PC-9 (cell line): ENCODE data around the gene ADCY2. TPM values are rescaled to one million over a fixed set of nuclear protein-coding genes. Genes with fewer than 3 reads are reported as not detected.

Source experiments
- BruUV-seq: library from RNA; stranded (reverse); fragments of 400-500 nt; replicated peaks from 2 replicates; lab custom pipeline; 2021; lab: Mats Ljungman, UMichigan
- CTCF ChIA-PET: fragments of 300-600 bp; sonication (Branson Sonifier 250); formaldehyde crosslinking; loops from one replicate; lab custom pipeline; 2022; ENCODE audit warnings: antibody characterized with exemption; lab: Charles Lee
- POLR2A ChIA-PET: fragments of 300-600 bp; sonication (Branson Sonifier 250); formaldehyde crosslinking; loops from one replicate; lab custom pipeline; 2022; ENCODE audit warnings: antibody characterized with exemption; ENCODE audit not compliant: unreplicated experiment; lab: Charles Lee
- DNase-seq, 2 experiments: peaks; one replicate each; pipeline versions ENCODE4 v3.0.0 to v3.0.0-alpha.2; 2015 to 2022; ENCODE audit warnings: mixed read lengths in 1 of 2
- H2AFZ ChIP-seq: fragments of 200-600 bp; sonication (generic); 2 replicates; pipeline ENCODE4 v1.8.1; 2017; ENCODE audit warnings: antibody characterized with exemption
- H3F3A ChIP-seq: fragments of 200-600 bp; sonication (generic); 2 replicates; pipeline ENCODE4 v1.8.1; 2017; ENCODE audit warnings: antibody characterized with exemption, mild to moderate bottlenecking, low read depth; ENCODE audit not compliant: insufficient read depth
- H3K27ac ChIP-seq: fragments of 200-600 bp; sonication (generic); 2 replicates; pipeline ENCODE4 v1.6.1; 2016; ENCODE audit warnings: mixed run types
- H3K27me3 ChIP-seq: fragments of 200-600 bp; sonication (generic); 2 replicates; pipeline ENCODE4 v1.6.1; 2016; ENCODE audit warnings: low read depth, mixed run types; ENCODE audit not compliant: insufficient read depth
- H3K36me3 ChIP-seq: fragments of 200-600 bp; sonication (generic); 2 replicates; pipeline ENCODE4 v1.6.1; 2016; ENCODE audit warnings: low read depth, mixed run types
- H3K4me1 ChIP-seq: fragments of 200-600 bp; sonication (generic); replicated peaks from 2 replicates; pipeline ENCODE4 v1.6.1; 2016; ENCODE audit warnings: mixed run types; ENCODE audit not compliant: insufficient read depth
- H3K4me2 ChIP-seq: fragments of 200-600 bp; sonication (generic); 2 replicates; pipeline ENCODE4 v1.6.1; 2017; ENCODE audit warnings: mixed run types
- H3K4me3 ChIP-seq: fragments of 200-600 bp; sonication (generic); 2 replicates; pipeline ENCODE4 v1.6.1; 2016; ENCODE audit warnings: mixed run types
- H3K79me2 ChIP-seq: fragments of 200-600 bp; sonication (generic); 2 replicates; pipeline ENCODE4 v1.6.1; 2017; ENCODE audit warnings: low read depth, mixed run types
- H3K9me2 ChIP-seq: fragments of 200-600 bp; sonication (generic); 2 replicates; pipeline ENCODE4 v1.8.1; 2017; ENCODE audit warnings: mild to moderate bottlenecking; ENCODE audit not compliant: insufficient read depth
- H3K9me3 ChIP-seq: fragments of 200-600 bp; sonication (generic); 2 replicates; pipeline ENCODE4 v1.8.1; 2016; ENCODE audit warnings: low read depth; ENCODE audit not compliant: insufficient read depth
- H4K20me1 ChIP-seq: fragments of 200-600 bp; sonication (generic); 2 replicates; pipeline ENCODE4 v1.8.1; 2017; ENCODE audit not compliant: insufficient read depth
- CTCF ChIP-seq: fragments of 200-600 bp; sonication (generic); conservative IDR thresholded peaks from 2 replicates; pipeline ENCODE4 v1.6.1; 2017; ENCODE audit warnings: mixed run types, antibody characterized with exemption, mild to moderate bottlenecking, moderate library complexity
- EZH2 ChIP-seq: fragments of 200-600 bp; sonication (generic); IDR thresholded peaks from 2 replicates; pipeline ENCODE4 v1.8.0; 2017; ENCODE audit warnings: antibody characterized with exemption, low read depth
- intact Hi-C: fragments of 100-400 bp; cut with micrococcal nuclease; formaldehyde crosslinking; loops from one replicate; pipeline ENCODE4 v1.10.0; 2022; ENCODE audit not compliant: unreplicated experiment
- total RNA-seq: library from RNA; stranded (reverse); gene quantifications from 2 replicates; pipeline ENCODE4 v1.2.3, GENCODE V29; 2021

ADCY2 gene
- total RNA-seq, 1 experiment from 2014 or later, result not detected

GRCh38 chr5:7396713-7397454 lies 946 bp downstream of the ADCY2 start:
- Histone ChIP-seq H3K4me3 (no peak overlapping the region), H3K27me3 (peaks cover 9% of the 10 kb centered on the region; the same call in 1 of the 2 replicates), H3K9me2 (no peaks in the 10 kb centered on the region), H2AFZ (no peak overlapping the region), H3K79me2 (no peaks in the 10 kb centered on the region), H3K4me1 (no peaks in the 10 kb centered on the region), H3K27ac (no peak overlapping the region), H4K20me1 (no peaks in the 10 kb centered on the region), H3K36me3 (no peaks in the 10 kb centered on the region), H3K9me3 (no peaks in the 10 kb centered on the region), H3F3A (no peaks in the 10 kb centered on the region), H3K4me2 (no peak overlapping the region)
- no TSS peak for BruUV-seq
- TF ChIP-seq EZH2 (no peak), CTCF (no peak)
- ChIA-PET CTCF (no interaction called here), POLR2A (no interaction called here)
- DNase-seq, result no peak
- intact Hi-C loops, result no loop called here

DNA sequence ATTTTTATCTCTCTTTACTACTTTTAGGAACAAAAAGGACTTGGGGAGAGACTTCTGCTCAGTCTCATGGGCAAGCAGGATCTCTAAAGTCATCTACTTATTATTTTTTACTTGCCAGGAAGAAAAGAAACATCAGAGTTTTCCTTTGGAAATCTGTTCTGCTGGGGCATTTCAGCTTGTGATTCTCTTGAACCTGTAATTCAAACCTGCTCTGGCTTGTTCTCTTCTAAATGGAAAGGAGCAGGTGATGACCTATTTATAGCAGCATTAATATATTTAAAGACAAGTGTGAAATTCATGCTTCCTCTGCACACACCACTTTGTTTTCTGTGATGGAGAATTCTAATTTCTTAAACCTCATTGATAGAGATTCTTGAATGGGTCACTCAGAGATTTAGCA lies 2.0 kb downstream of the ADCY2 start:
- CTCF ChIA-PET, result no interaction called here
- H4K20me1 ChIP-seq, result no peaks in the 10 kb centered on the region
- H3K27ac ChIP-seq, result no peak overlapping the region
- H3K9me2 ChIP-seq, result no peaks in the 10 kb centered on the region
- H3K36me3 ChIP-seq, result no peaks in the 10 kb centered on the region
- no peak overlapping the region for H3K4me3 ChIP-seq
- H3F3A ChIP-seq, result no peaks in the 10 kb centered on the region
- no TSS peak for BruUV-seq
- no peaks in the 10 kb centered on the region for H3K4me1 ChIP-seq
- H3K9me3 ChIP-seq, result no peaks in the 10 kb centered on the region
- intact Hi-C loops, result no loop called here
- no peak for DNase-seq
- H3K27me3 ChIP-seq, result peaks cover 9% of the 10 kb centered on the region; the same call in 1 of the 2 replicates
- H2AFZ ChIP-seq, result no peak overlapping the region
- POLR2A ChIA-PET, result no interaction called here
- H3K4me2 ChIP-seq, result no peak overlapping the region
- no peaks in the 10 kb centered on the region for H3K79me2 ChIP-seq
- no peak for TF ChIP-seq CTCF
- TF ChIP-seq EZH2, result no peak

- Histone ChIP-seq H3K4me1 (no peaks in the 10 kb centered on the region), H2AFZ (no peak overlapping the region), H4K20me1 (no peaks in the 10 kb centered on the region), H3K4me2 (no peak overlapping the region), H3F3A (no peaks in the 10 kb centered on the region), H3K36me3 (no peaks in the 10 kb centered on the region), H3K79me2 (no peaks in the 10 kb centered on the region), H3K27me3 (peaks cover 4% of the 10 kb centered on the region; the same call in 1 of the 2 replicates), H3K4me3 (no peak overlapping the region), H3K27ac (no peak overlapping the region), H3K9me3 (no peaks in the 10 kb centered on the region), H3K9me2 (no peaks in the 10 kb centered on the region)
- no TSS peak for BruUV-seq
- ChIA-PET POLR2A (no interaction called here), CTCF (no interaction called here)
- no peak for TF ChIP-seq EZH2
- no peak for TF ChIP-seq CTCF
- intact Hi-C loops, result no loop called here
- DNase-seq, result no peak
Measured at GRCh38 chr5:7398596-7399280, 2.8 kb downstream of the ADCY2 start.
